Breast epithelium (tissue), 3 donors: Measurements from ENCODE around the gene KCNC1.

Source experiments
- POLR2A ChIP-seq: fragments of 450-650 bp; IDR thresholded peaks from one replicate; pipeline ENCODE4 v1.6.1; 2016; ENCODE audit warnings: antibody characterized with exemption, mild to moderate bottlenecking, moderate library complexity
- TF ChIP-seq, protein P1 (sequence below), 3 donors: fragments of 450-650 bp; IDR thresholded peaks; one replicate each; pipeline ENCODE4 v1.5.1; 2016 to 2017; ENCODE audit warnings: antibody characterized with exemption in 3 of 3, mild to moderate bottlenecking in 3 of 3, moderate library complexity in 3 of 3

DNA sequence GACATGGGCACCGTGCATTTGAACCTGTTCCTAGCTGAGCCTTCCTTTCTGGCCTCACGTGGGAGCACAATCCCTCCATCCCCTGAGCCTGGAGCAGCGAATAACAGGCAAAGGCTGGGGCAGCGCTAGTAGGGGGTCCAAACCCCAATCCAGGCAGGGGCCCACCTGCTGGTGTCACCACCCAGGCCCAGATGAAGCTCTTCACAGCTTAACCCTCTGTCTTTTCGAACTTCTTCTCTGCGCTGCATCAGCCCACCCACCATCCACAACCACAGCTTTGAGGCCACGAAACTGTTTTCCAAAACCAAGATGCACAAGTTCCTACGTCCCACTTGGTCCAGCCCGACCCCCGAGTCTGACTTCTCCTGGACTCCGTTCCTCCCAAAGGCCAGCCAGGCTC, 11.5 kb downstream of the KCNC1 start:
- TF ChIP-seq, protein P1, sequence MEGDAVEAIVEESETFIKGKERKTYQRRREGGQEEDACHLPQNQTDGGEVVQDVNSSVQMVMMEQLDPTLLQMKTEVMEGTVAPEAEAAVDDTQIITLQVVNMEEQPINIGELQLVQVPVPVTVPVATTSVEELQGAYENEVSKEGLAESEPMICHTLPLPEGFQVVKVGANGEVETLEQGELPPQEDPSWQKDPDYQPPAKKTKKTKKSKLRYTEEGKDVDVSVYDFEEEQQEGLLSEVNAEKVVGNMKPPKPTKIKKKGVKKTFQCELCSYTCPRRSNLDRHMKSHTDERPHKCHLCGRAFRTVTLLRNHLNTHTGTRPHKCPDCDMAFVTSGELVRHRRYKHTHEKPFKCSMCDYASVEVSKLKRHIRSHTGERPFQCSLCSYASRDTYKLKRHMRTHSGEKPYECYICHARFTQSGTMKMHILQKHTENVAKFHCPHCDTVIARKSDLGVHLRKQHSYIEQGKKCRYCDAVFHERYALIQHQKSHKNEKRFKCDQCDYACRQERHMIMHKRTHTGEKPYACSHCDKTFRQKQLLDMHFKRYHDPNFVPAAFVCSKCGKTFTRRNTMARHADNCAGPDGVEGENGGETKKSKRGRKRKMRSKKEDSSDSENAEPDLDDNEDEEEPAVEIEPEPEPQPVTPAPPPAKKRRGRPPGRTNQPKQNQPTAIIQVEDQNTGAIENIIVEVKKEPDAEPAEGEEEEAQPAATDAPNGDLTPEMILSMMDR (IDR thresholded peaks at IDR 0.05) = no peak
- no peak for TF ChIP-seq POLR2A
